Spleen (tissue), 11 donors: ENCODE results near the gene PDGFC. TPM values are rescaled to one million over a fixed set of nuclear protein-coding genes. Genes with fewer than 3 reads are reported as not detected.

Experiments
- DNase-seq: peaks from one replicate; pipeline ENCODE4 v3.0.0-alpha.2; 2020
- H3K27ac ChIP-seq, 8 donors: fragments of 200-600 bp; sonication (generic) in 7 of 8; 1 replicate in 4 of 8; 2 replicates in 4 of 8; pipeline versions ENCODE4 v1.5.0 to v1.8.0; 2016 to 2021; ENCODE audit warnings: inconsistent platforms in 4 of 8, mild to moderate bottlenecking in 4 of 8, moderate library complexity in 1 of 8
- H3K27me3 ChIP-seq, 7 donors: fragments of 200-600 bp; sonication (generic) in 6 of 7; replicated peaks in 1 of 7; 1 replicate in 4 of 7; 2 replicates in 3 of 7; pipeline versions ENCODE4 v1.5.0 to v1.8.0; 2016 to 2021; ENCODE audit warnings: inconsistent platforms in 3 of 7, mild to moderate bottlenecking in 1 of 7
- H3K36me3 ChIP-seq, 6 donors: fragments of 200-600 bp; sonication (generic) in 5 of 6; 1 replicate in 4 of 6; 2 replicates in 2 of 6; pipeline versions ENCODE4 v1.5.0 to v1.8.0; 2016 to 2021; ENCODE audit warnings: inconsistent platforms in 2 of 6
- H3K4me1 ChIP-seq, 6 donors: fragments of 200-600 bp; sonication (generic) in 5 of 6; 1 replicate in 3 of 6; 2 replicates in 3 of 6; pipeline versions ENCODE4 v1.5.0 to v1.8.0; 2016 to 2021; ENCODE audit warnings: inconsistent platforms in 3 of 6
- H3K4me3 ChIP-seq, 8 donors: fragments of 200-600 bp; sonication (generic) in 7 of 8; 1 replicate in 4 of 8; 2 replicates in 4 of 8; pipeline versions ENCODE4 v1.5.0 to v1.8.0; 2016 to 2021; ENCODE audit warnings: inconsistent platforms in 4 of 8, mild to moderate bottlenecking in 4 of 8, moderate library complexity in 2 of 8
- H3K9me3 ChIP-seq, 8 donors: fragments of 200-600 bp; sonication (generic) in 7 of 8; 1 replicate in 4 of 8; 2 replicates in 4 of 8; pipeline versions ENCODE4 v1.5.0 to v1.8.0; 2016 to 2021; ENCODE audit warnings: inconsistent platforms in 4 of 8
- CTCF ChIP-seq, 11 experiments: fragments of 200-600 bp in 7 of 11; fragments of 450-650 bp in 4 of 11; sonication (generic) in 4 of 11; IDR thresholded peaks in 8 of 11; conservative IDR thresholded peaks in 3 of 11; 1 replicate in 7 of 11; 2 replicates in 4 of 11; pipeline versions ENCODE4 v1.4.0 to v1.8.0; 2016 to 2021; ENCODE audit warnings: antibody characterized with exemption in 11 of 11, inconsistent platforms in 4 of 11, mild to moderate bottlenecking in 1 of 11
- POLR2A ChIP-seq, 3 donors: fragments of 450-650 bp; IDR thresholded peaks; one replicate each; pipeline ENCODE4 v1.5.1; 2017; ENCODE audit warnings: antibody characterized with exemption in 3 of 3, mild to moderate bottlenecking in 1 of 3
- POLR2AphosphoS5 ChIP-seq, 3 donors: sonication (generic); formaldehyde crosslinking; IDR thresholded peaks; one replicate each; pipeline ENCODE4 v1.5.1; 2017; ENCODE audit warnings: antibody characterized with exemption in 3 of 3
- WGBS, 5 donors: extraction: QIAGEN DNeasy Blood & Tissue Kit in 3 of 5; methylation state at CpG; one replicate each; pipeline versions ENCODE4 v1.1.5 to v1.1.7; 2013 to 2018; 5-methylcytosine and 5-hydroxymethylcytosine counted together
- intact Hi-C: fragments of 100-400 bp; cut with DNase I; formaldehyde crosslinking; loops from one replicate; pipeline ENCODE4 v1.15.0; 2023; ENCODE audit warnings: low total_unique reads
- polyA plus RNA-seq, 3 donors: library from polyadenylated mRNA; stranded (reverse); fragments of 200-250 nt; gene quantifications; one replicate each; pipeline ENCODE4 v1.2.1, GENCODE V29; 2013
- total RNA-seq, 7 donors: library from RNA; depleted of rRNA in 3 of 7; stranded (reverse); fragments of >200 nt in 3 of 7; fragmentation: NEBNext Ultra II Directional in 4 of 7; extraction: Animal tissue kit (Norgen Biotek cat#: 25700) in 4 of 7; gene quantifications; one replicate each; pipeline versions ENCODE4 v1.1.0 to v1.2.1, GENCODE V29; 2016 to 2021
- donor health status: healthy with polysubstance abuse.
- donor health status: DM: no; HTN: no; CAD: no; lungs with moderate emphysema.
- donor health status: DM: no; HTN: no; CAD: no.
- donor health status: Bipolar disorder and iron deficiency.
- donor health status: healthy.
- donor health status: DM: no; HTN: no; CAD: no.
- donor health status: DM: yes; HTN: yes; CAD: no.

Gene PDGFC
- total and polyA plus RNA-seq, 10 donors: 1.6 to 24.7 (median 14.8) TPM

DNA sequence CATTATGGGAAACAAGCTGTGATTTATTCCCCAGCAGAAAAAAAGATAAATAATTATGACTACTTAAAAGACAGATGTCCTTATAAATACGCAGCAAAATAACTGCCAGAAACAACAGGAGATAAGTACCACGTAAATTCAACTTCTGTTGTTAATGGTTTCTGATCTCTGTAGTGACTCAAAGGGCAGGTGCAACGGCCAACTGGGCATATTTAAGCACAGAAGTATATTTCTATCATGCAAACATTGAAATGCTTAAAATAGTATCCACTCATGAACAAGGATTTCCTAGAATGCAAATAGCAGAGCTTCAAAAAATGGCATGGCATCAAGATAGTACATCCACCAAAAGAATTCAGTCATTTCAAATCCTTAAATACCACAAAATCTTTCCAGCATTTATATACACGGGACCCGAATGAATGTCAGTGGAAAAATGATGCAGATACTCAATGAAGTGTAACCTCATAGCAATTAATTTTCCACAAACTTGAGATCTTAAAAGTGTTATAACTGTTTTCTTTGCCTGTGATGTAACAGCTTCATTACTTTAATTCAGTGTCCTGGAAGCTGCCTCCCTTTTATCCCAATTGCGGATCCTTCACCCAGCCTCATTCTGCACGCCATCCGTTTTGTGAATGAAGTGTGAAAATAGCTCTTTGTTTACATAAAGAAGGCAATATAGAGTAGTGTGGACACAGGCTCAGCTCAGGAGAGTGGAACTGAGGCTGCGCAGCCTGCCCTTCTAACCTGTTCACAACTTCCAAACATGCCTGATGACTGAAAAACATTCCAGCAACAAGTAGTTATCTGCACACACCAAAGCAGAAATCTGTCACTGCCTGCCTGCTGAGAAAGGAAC is 10.2 kb downstream of the PDGFC start:
- DNase-seq: no peak
- H3K4me3 ChIP-seq: no peak overlapping the region
- no peaks in the 10 kb centered on the region for H3K27me3 ChIP-seq
- intact Hi-C loops: no loop called here
- H3K36me3 ChIP-seq: no peaks in the 10 kb centered on the region
- TF ChIP-seq POLR2A (IDR thresholded peaks at IDR 0.05) (no peak), CTCF (IDR thresholded peaks at IDR 0.05 in 8 of 11, conservative IDR thresholded peaks at IDR 0.05 in 3 of 11) (no peak)
- 74 to 84% (median 80%) methylated on average over 9 of the region's 9 CpGs for WGBS, 5 donors
- no peaks in the 10 kb centered on the region for H3K9me3 ChIP-seq
- peaks cover 0 to under 1% (median 0%) of the 10 kb centered on the region in 6 donors for H3K4me1 ChIP-seq
- H3K27ac ChIP-seq: no peak overlapping the region

- Histone ChIP-seq H3K9me3 (no peaks in the 10 kb centered on the region), H3K4me3 (no peak overlapping the region), H3K27me3 (no peaks in the 10 kb centered on the region), H3K4me1 (no peaks in the 10 kb centered on the region), H3K36me3 (no peaks in the 10 kb centered on the region), H3K27ac (no peak overlapping the region)
- 74 to 91% (median 81%) methylated on average over 3 of the region's 3 CpGs for WGBS, 5 donors
- no peak for DNase-seq
- no peak for TF ChIP-seq CTCF (IDR thresholded peaks at IDR 0.05 in 8 of 11, conservative IDR thresholded peaks at IDR 0.05 in 3 of 11)
- no peak for TF ChIP-seq POLR2AphosphoS5 (IDR thresholded peaks at IDR 0.05)
- TF ChIP-seq POLR2A (IDR thresholded peaks at IDR 0.05): no peak
- intact Hi-C loops: no loop called here
Measured at GRCh38 chr4:156959298-156959702, 12.3 kb downstream of the PDGFC start.

DNA sequence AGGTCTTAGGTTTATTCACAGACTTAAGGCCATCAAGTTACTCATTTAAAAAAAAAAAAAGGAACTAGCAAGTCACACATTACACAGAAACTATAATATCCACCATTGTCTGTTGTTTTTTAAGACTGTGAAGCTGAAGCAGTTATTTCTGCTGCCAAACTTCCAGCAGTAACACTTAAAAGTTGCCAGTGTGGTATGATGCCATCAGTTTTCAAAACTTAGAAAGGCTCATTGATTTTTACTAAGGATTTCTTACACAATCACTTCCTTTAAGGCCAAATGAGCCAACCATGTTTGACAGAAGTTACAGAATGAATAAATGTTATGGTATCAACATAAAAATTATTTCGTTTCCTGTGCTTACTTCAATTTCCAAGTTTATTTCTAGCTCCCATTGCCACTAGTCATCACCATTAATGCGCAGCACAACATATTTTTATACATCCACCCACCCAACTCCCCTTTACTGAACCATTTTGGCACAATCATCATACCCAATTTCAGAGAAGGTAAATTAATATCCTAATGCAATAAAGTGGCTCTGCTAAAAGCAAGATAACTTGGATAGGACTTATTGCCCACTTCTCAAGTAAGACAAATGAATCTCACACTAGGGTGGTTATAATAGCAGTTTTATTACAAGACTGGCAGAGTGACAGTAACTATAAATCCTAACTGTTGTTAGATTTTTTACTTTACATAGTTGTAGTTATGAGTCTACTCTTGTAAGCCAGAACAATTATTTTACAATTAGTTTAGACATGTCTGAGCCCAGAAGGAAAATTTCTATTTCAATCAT is 13.1 kb downstream of the PDGFC start:
- TF ChIP-seq POLR2A (IDR thresholded peaks at IDR 0.05) (no peak), POLR2AphosphoS5 (IDR thresholded peaks at IDR 0.05) (no peak)
- Histone ChIP-seq H3K27me3 (no peaks in the 10 kb centered on the region), H3K27ac (peak overlapping the region in 3 of 8 donors; percentile 11 to 35 (median 18)), H3K4me3 (no peak overlapping the region), H3K4me1 (no peaks in the 10 kb centered on the region), H3K9me3 (no peaks in the 10 kb centered on the region), H3K36me3 (no peaks in the 10 kb centered on the region)
- WGBS, 5 donors: 61 to 77% (median 68%) methylated on average over 2 of the region's 2 CpGs
- intact Hi-C loops: no loop called here
- DNase-seq: no peak

GRCh38 chr4:156957556-156957955 is 14.0 kb downstream of the PDGFC start:
- 68 to 87% (median 81%) methylated on average over 3 of the region's 3 CpGs for WGBS, 5 donors
- Histone ChIP-seq H3K4me1 (no peaks in the 10 kb centered on the region), H3K36me3 (no peaks in the 10 kb centered on the region), H3K9me3 (no peaks in the 10 kb centered on the region), H3K4me3 (no peak overlapping the region), H3K27me3 (no peaks in the 10 kb centered on the region), H3K27ac (peak overlapping the region in 2 of 8 donors; percentile 11 to 35)
- intact Hi-C loops: no loop called here
- TF ChIP-seq POLR2A (IDR thresholded peaks at IDR 0.05) (no peak), POLR2AphosphoS5 (IDR thresholded peaks at IDR 0.05) (no peak), CTCF (IDR thresholded peaks at IDR 0.05 in 8 of 11, conservative IDR thresholded peaks at IDR 0.05 in 3 of 11) (no peak)
- no peak for DNase-seq
